Stimulated activated CD8-positive, alpha-beta memory T cell treated with anti-CD3 and anti-CD28 coated beads, Interleukin-15, amount 100 ng/mL, for 48 hours (primary cell): ENCODE data around the gene ZNF550.
"Not testable (repeated sequence)": the region's sequence is repeated elsewhere in the genome, so short reads cannot be mapped to it uniquely, and the experiment has no call there.

ENCODE experiments used
- DNase-seq, 2 donors: peaks; one replicate each; pipeline ENCODE4 v3.0.0-alpha.2; 2020; ENCODE audit warnings: low read depth in 2 of 2

The ZNF550 gene

GRCh38 chr19:57527136-57527881 lies 32.4 kb downstream of the ZNF550 start, which contains the start of gene ZNF549:
TSS of gene ZNF549 (plus strand) at chr19:57527356. CDS start at chr19:57527574, 218 bp downstream.
- peak; percentile 81 to 84 for DNase-seq

GRCh38 chr19:57518021-57518420 lies 41.6 kb downstream of the ZNF550 start:
- not testable (repeated sequence) for DNase-seq

GRCh38 chr19:57515255-57515654 lies 44.4 kb downstream of the ZNF550 start:
- DNase-seq, result no peak

GRCh38 chr19:57512845-57513244 lies 46.8 kb downstream of the ZNF550 start:
- DNase-seq, result no peak

- DNase-seq, result no peak
Measured at GRCh38 chr19:57511484-57511883, 48.2 kb downstream of the ZNF550 start.

- no peak for DNase-seq
Measured at GRCh38 chr19:57506163-57506562, 53.5 kb downstream of the ZNF550 start.

GRCh38 chr19:57500400-57500799 lies 59.3 kb downstream of the ZNF550 start:
- not testable (repeated sequence) for DNase-seq

- peak; percentile 88 to 94 for DNase-seq
Measured at GRCh38 chr19:57499680-57500395, 59.8 kb downstream of the ZNF550 start, which contains the start of gene ZNF773. TSS of gene ZNF773 (plus strand) at chr19:57499938. CDS start at chr19:57500081, 143 bp downstream.

GRCh38 chr19:57499332-57499679 lies 60.4 kb downstream of the ZNF550 start:
- DNase-seq, result not testable (repeated sequence)

- DNase-seq, result not testable (repeated sequence)
Measured at GRCh38 chr19:57488299-57488644, 71.4 kb downstream of the ZNF550 start.

- DNase-seq, result peak; percentile 84 to 88
Measured at GRCh38 chr19:57487477-57488298, 72.0 kb downstream of the ZNF550 start, which contains the start of gene ZNF419. TSS of gene ZNF419 (plus strand) at chr19:57487750. CDS start at chr19:57487951, 201 bp downstream.
